AG04449 (cell line): ENCODE measurements around the gene AACS.
"Not testable (repeated sequence)": the region's sequence is repeated elsewhere in the genome, so short reads cannot be mapped to it uniquely, and the experiment has no call there.

Source experiments
- CTCF ChIA-PET: fragments of 350-600 bp; formaldehyde crosslinking; extraction: SDS; loops from one replicate; lab custom pipeline; 2021; ENCODE audit warnings: antibody characterized with exemption; lab: Yijun Ruan, JAX
- POLR2A ChIA-PET: fragments of 400-600, 350-600 bp; formaldehyde crosslinking; extraction: SDS; loops from one replicate; lab custom pipeline; 2020; ENCODE audit warnings: antibody characterized with exemption, inconsistent platforms; lab: Yijun Ruan, JAX
- DNase-seq: peaks from one replicate; pipeline ENCODE4 v3.0.0-alpha.2; 2010; ENCODE audit warnings: low read depth, low spot score
- H3K4me3 ChIP-seq: 2 replicates; pipeline ENCODE4 v1.5.1; 2011; ENCODE audit warnings: low read depth, mild to moderate bottlenecking, control low read depth, low read length
- CTCF ChIP-seq: IDR thresholded peaks from one replicate; pipeline ENCODE4 v1.5.1; 2011; ENCODE audit warnings: mild to moderate bottlenecking, moderate library complexity, low read length, control low read depth, inconsistent platforms; ENCODE audit not compliant: insufficient read depth; ENCODE audit errors: missing control alignments

Gene AACS

GRCh38 chr12:125021771-125022170, 43.5 kb upstream of the AACS start:
- POLR2A ChIA-PET, result no interaction called here
- no peak for TF ChIP-seq CTCF
- no peak for DNase-seq
- H3K4me3 ChIP-seq, result no peak overlapping the region
- CTCF ChIA-PET, result no interaction called here

- TF ChIP-seq CTCF, result no peak
- POLR2A ChIA-PET, result no interaction called here
- DNase-seq, result no peak
- H3K4me3 ChIP-seq, result no peak overlapping the region
- CTCF ChIA-PET, result no interaction called here
Observed at GRCh38 chr12:125023065-125023464, 42.2 kb upstream of the AACS start.

GRCh38 chr12:125024949-125025563, 40.2 kb upstream of the AACS start:
- no peak for TF ChIP-seq CTCF
- DNase-seq, result no peak
- H3K4me3 ChIP-seq, result no peak overlapping the region
- POLR2A ChIA-PET, result no interaction called here
- CTCF ChIA-PET, result no interaction called here

GRCh38 chr12:125025606-125026235, 39.5 kb upstream of the AACS start:
- H3K4me3 ChIP-seq, result no peak overlapping the region
- ChIA-PET POLR2A (no interaction called here), CTCF (no interaction called here)

GRCh38 chr12:125028106-125028505, 37.1 kb upstream of the AACS start:
- DNase-seq, result no peak
- ChIA-PET POLR2A (no interaction called here), CTCF (no interaction called here)
- no peak overlapping the region for H3K4me3 ChIP-seq
- TF ChIP-seq CTCF, result no peak

More at GRCh38 chr12:125025606-125026235, 39.5 kb upstream of the AACS start:
- DNase-seq, result no peak
- no peak for TF ChIP-seq CTCF

- DNase-seq, result peak; percentile 19
- no peak for TF ChIP-seq CTCF
- POLR2A ChIA-PET, result no interaction called here
Observed at GRCh38 chr12:125029761-125030358, 35.4 kb upstream of the AACS start.

GRCh38 chr12:125031471-125031870, 33.8 kb upstream of the AACS start:
- H3K4me3 ChIP-seq, POLR2A ChIA-PET, CTCF ChIA-PET, DNase-seq: not testable (repeated sequence)

More at GRCh38 chr12:125029761-125030358, 35.4 kb upstream of the AACS start:
- CTCF ChIA-PET, result no interaction called here
- H3K4me3 ChIP-seq, result no peak overlapping the region
